H9 (cell line): ENCODE data around the gene WHRN. TPM values are rescaled to one million over a fixed set of nuclear protein-coding genes. Genes with fewer than 3 reads are reported as not detected.
A peak's percentile ranks its signal among the peaks of the same experiment; 100 is the strongest.

ENCODE experiments used
- DNase-seq: peaks from one replicate; pipeline ENCODE4 v3.0.0-alpha.2; 2017
- H2AFZ ChIP-seq: one replicate; pipeline ENCODE4 v1.6.1; 2013; ENCODE audit warnings: mild to moderate bottlenecking, low read length, control low read depth, moderate library complexity
- H2AK5ac ChIP-seq: 2 replicates; pipeline ENCODE4 v1.6.1; 2013; ENCODE audit warnings: low read length, control low read depth, mixed read lengths; ENCODE audit not compliant: insufficient read length
- H2BK120ac ChIP-seq: one replicate; pipeline ENCODE4 v1.6.1; 2013; ENCODE audit warnings: low read depth, mild to moderate bottlenecking, low read length, control low read depth, inconsistent platforms; ENCODE audit not compliant: poor library complexity, severe bottlenecking
- H2BK12ac ChIP-seq: 2 replicates; pipeline ENCODE4 v1.6.1; 2013; ENCODE audit warnings: low read length, control low read depth, mixed read lengths, low read depth; ENCODE audit not compliant: insufficient read length
- H2BK15ac ChIP-seq: 2 replicates; pipeline ENCODE4 v1.6.1; 2013; ENCODE audit warnings: low read depth, low read length, control low read depth
- H2BK20ac ChIP-seq: one replicate; pipeline ENCODE4 v1.6.1; 2013; ENCODE audit warnings: low read depth, mild to moderate bottlenecking, low read length, control low read depth, inconsistent platforms; ENCODE audit not compliant: poor library complexity, severe bottlenecking
- H2BK5ac ChIP-seq: 2 replicates; pipeline ENCODE4 v1.6.1; 2013; ENCODE audit warnings: low read length, control low read depth, mixed read lengths; ENCODE audit not compliant: insufficient read length
- H3K14ac ChIP-seq: 2 replicates; pipeline ENCODE4 v1.6.1; 2013; ENCODE audit warnings: low read length, control low read depth; ENCODE audit not compliant: insufficient read depth
- H3K18ac ChIP-seq: 2 replicates; pipeline ENCODE4 v1.6.1; 2013; ENCODE audit warnings: low read depth, mild to moderate bottlenecking, mixed read lengths, low read length, control low read depth; ENCODE audit not compliant: insufficient read length
- H3K23ac ChIP-seq: 2 replicates; pipeline ENCODE4 v1.6.1; 2013; ENCODE audit warnings: low read length, control low read depth, mixed read lengths, low read depth; ENCODE audit not compliant: insufficient read length
- H3K23me2 ChIP-seq: 2 replicates; pipeline ENCODE4 v1.6.1; 2013; ENCODE audit warnings: low read depth, mild to moderate bottlenecking, mixed read lengths, low read length, control low read depth; ENCODE audit not compliant: insufficient read length, poor library complexity, severe bottlenecking
- H3K27ac ChIP-seq: 2 replicates; pipeline ENCODE4 v1.5.1; 2013; ENCODE audit warnings: low read length, control low read depth, mixed read lengths, low read depth; ENCODE audit not compliant: insufficient read length
- H3K27me3 ChIP-seq: 2 replicates; pipeline ENCODE4 v1.6.1; 2013; ENCODE audit warnings: low read length, control low read depth, inconsistent platforms; ENCODE audit not compliant: insufficient read depth
- H3K4ac ChIP-seq: 2 replicates; pipeline ENCODE4 v1.6.1; 2013; ENCODE audit warnings: low read depth, mild to moderate bottlenecking, control low read depth, inconsistent platforms, low read length, moderate library complexity
- H3K4me1 ChIP-seq: 2 replicates; pipeline ENCODE4 v1.6.1; 2013; ENCODE audit warnings: low read length, control low read depth, inconsistent platforms; ENCODE audit not compliant: insufficient read depth
- H3K4me2 ChIP-seq: 2 replicates; pipeline ENCODE4 v1.6.1; 2013; ENCODE audit warnings: low read length, control low read depth, mixed read lengths; ENCODE audit not compliant: insufficient read length, insufficient read depth
- H3K56ac ChIP-seq: 2 replicates; pipeline ENCODE4 v1.6.1; 2013; ENCODE audit warnings: low read depth, mild to moderate bottlenecking, mixed read lengths, low read length, control low read depth; ENCODE audit not compliant: insufficient read length
- H3K79me1 ChIP-seq: 2 replicates; pipeline ENCODE4 v1.6.1; 2013; ENCODE audit warnings: low read depth, mild to moderate bottlenecking, moderate library complexity, low read length, control low read depth, inconsistent platforms; ENCODE audit not compliant: insufficient read depth, poor library complexity, severe bottlenecking
- H3K79me2 ChIP-seq: 2 replicates; pipeline ENCODE4 v1.6.1; 2013; ENCODE audit warnings: low read length, control low read depth, inconsistent platforms; ENCODE audit not compliant: insufficient read depth
- H3K9ac ChIP-seq: 2 replicates; pipeline ENCODE4 v1.6.1; 2013; ENCODE audit warnings: low read length, control low read depth, mixed read lengths; ENCODE audit not compliant: insufficient read length; ENCODE audit errors: extremely low read depth
- H3K9me3 ChIP-seq: one replicate; pipeline ENCODE4 v1.6.1; 2013; ENCODE audit warnings: low read depth, low read length, inconsistent platforms; ENCODE audit not compliant: control insufficient read depth
- H3T11ph ChIP-seq: one replicate; pipeline ENCODE4 v1.6.1; 2013; ENCODE audit warnings: mild to moderate bottlenecking, low read length, control low read depth, inconsistent platforms
- H4K20me1 ChIP-seq: one replicate; pipeline ENCODE4 v1.6.1; 2013; ENCODE audit not compliant: control insufficient read depth, insufficient read length, insufficient read depth
- H4K5ac ChIP-seq: 2 replicates; pipeline ENCODE4 v1.6.1; 2013; ENCODE audit warnings: low read depth, mild to moderate bottlenecking, mixed read lengths, low read length, control low read depth; ENCODE audit not compliant: insufficient read length
- H4K8ac ChIP-seq: replicated peaks from 2 replicates; pipeline ENCODE4 v1.6.1; 2013; ENCODE audit warnings: low read length, control low read depth, mixed read lengths, low read depth; ENCODE audit not compliant: insufficient read length
- H4K91ac ChIP-seq: 2 replicates; pipeline ENCODE4 v1.6.1; 2013; ENCODE audit warnings: low read depth, mild to moderate bottlenecking, moderate library complexity, mixed read lengths, low read length, control low read depth; ENCODE audit not compliant: insufficient read length
- H3K27ac Mint-ChIP-seq, 3 experiments: 2 replicates in 2 of 3; 3 replicates in 1 of 3; pipeline ENCODE4 v1.8.0; 2020 to 2021; ENCODE audit warnings: mixed read lengths in 3 of 3, mild to moderate bottlenecking in 1 of 3, moderate library complexity in 1 of 3
- H3K27me3 Mint-ChIP-seq: 2 replicates; pipeline ENCODE4 v1.8.0; 2021; ENCODE audit warnings: low read depth, mild to moderate bottlenecking, moderate library complexity, mixed read lengths
- H3K36me3 Mint-ChIP-seq, 3 experiments: 2 replicates in 2 of 3; 3 replicates in 1 of 3; pipeline ENCODE4 v1.8.0; 2020 to 2021; ENCODE audit warnings: low read depth in 3 of 3, mixed read lengths in 3 of 3; ENCODE audit not compliant: insufficient read depth in 1 of 3
- H3K4me1 Mint-ChIP-seq, 2 experiments: 2 replicates each; pipeline ENCODE4 v1.8.0; 2020; ENCODE audit warnings: mixed read lengths in 2 of 2
- H3K4me3 Mint-ChIP-seq, 2 experiments: 2 replicates in 1 of 2; 3 replicates in 1 of 2; pipeline ENCODE4 v1.8.0; 2020 to 2021; ENCODE audit warnings: mild to moderate bottlenecking in 2 of 2, mixed read lengths in 2 of 2, moderate library complexity in 1 of 2
- H3K9me3 Mint-ChIP-seq, 2 experiments: 2 replicates in 1 of 2; 3 replicates in 1 of 2; pipeline ENCODE4 v1.8.0; 2020; ENCODE audit warnings: mild to moderate bottlenecking in 2 of 2, mixed read lengths in 2 of 2, moderate library complexity in 1 of 2
- CTCF ChIP-seq: fragments of 200-600 bp; sonication (generic); conservative IDR thresholded peaks from 3 replicates; pipeline ENCODE4 v1.8.0; 2021; ENCODE audit warnings: antibody characterized with exemption, mild to moderate bottlenecking
- WGBS: extraction: QIAGEN DNeasy Blood & Tissue Kit; methylation state at CpG from one replicate; pipeline ENCODE4 v1.1.7; 2013; ENCODE audit warnings: missing lambda C conversion rate, low lambda C conversion rate, mixed read lengths; ENCODE audit not compliant: insufficient read length; ENCODE audit errors: extremely low coverage; 5-methylcytosine and 5-hydroxymethylcytosine counted together
- total RNA-seq: library from RNA; stranded (reverse); gene quantifications from 2 replicates; pipeline ENCODE4 v1.2.1, GENCODE V29; 2021

Gene WHRN
- total RNA-seq, 1 experiment from 2014 or later, result 2.2 TPM

GRCh38 chr9:114405294-114406034 lies 99.8 kb downstream of the WHRN start:
- no peaks in the 10 kb centered on the region for H3K9me3 ChIP-seq
- H3K79me1 ChIP-seq, result no peaks in the 10 kb centered on the region
- H3K23me2 ChIP-seq, result no peaks in the 10 kb centered on the region
- H3K56ac ChIP-seq, result no peak overlapping the region
- H4K8ac ChIP-seq, result no peak overlapping the region
- no peak overlapping the region for H4K5ac ChIP-seq
- no peak overlapping the region for H3K14ac ChIP-seq
- Mint-ChIP-seq H3K4me3 (no peak overlapping the region), H3K9me3 (no peaks in the 10 kb centered on the region), H3K36me3 (peaks cover 0 to 1% (median 0%) of the 10 kb centered on the region in 3 experiments; a peak in 1 of 7 replicates), H3K27ac (peak overlapping the region in 1 of 3 experiments; percentile 71; a peak in 1 of 7 replicates), H3K4me1 (peaks cover 21 to 27% of the 10 kb centered on the region in 2 experiments), H3K27me3 (peaks cover 7% of the 10 kb centered on the region)
- no peak overlapping the region for H2BK20ac ChIP-seq
- H3K27me3 ChIP-seq, result no peaks in the 10 kb centered on the region
- peak; percentile 92 for TF ChIP-seq CTCF
- H4K91ac ChIP-seq, result no peak overlapping the region
- no peak overlapping the region for H2AK5ac ChIP-seq
- WGBS, result no CpG with 5 or more reads among the region's 15 CpGs
- no peak overlapping the region for H3K4me2 ChIP-seq
- H3K23ac ChIP-seq, result no peak overlapping the region
- no peaks in the 10 kb centered on the region for H4K20me1 ChIP-seq
- no peak overlapping the region for H3K9ac ChIP-seq
- no peak overlapping the region for H3T11ph ChIP-seq
- H2BK120ac ChIP-seq, result no peak overlapping the region
- H3K4me1 ChIP-seq, result peaks cover 5% of the 10 kb centered on the region; the same call in 1 of the 2 replicates
- H2BK15ac ChIP-seq, result no peak overlapping the region
- no peak overlapping the region for H3K18ac ChIP-seq
- H2AFZ ChIP-seq, result no peak overlapping the region
- H3K79me2 ChIP-seq, result no peaks in the 10 kb centered on the region
- no peak overlapping the region for H3K27ac ChIP-seq
- DNase-seq, result peak; percentile 85
- H2BK5ac ChIP-seq, result no peak overlapping the region
- H3K4ac ChIP-seq, result no peak overlapping the region
- H2BK12ac ChIP-seq, result no peak overlapping the region
